T-helper 2 cell treated with Interferon-gamma antibody and Interleukin-4, amounts not matched to agents 100 ng/mL and 5 ng/mL, for 36 hours (primary cell): ENCODE measurements around the gene BLVRB. TPM values are rescaled to one million over a fixed set of nuclear protein-coding genes. Genes with fewer than 3 reads are reported as not detected.
"Not testable (repeated sequence)": the region's sequence is repeated elsewhere in the genome, so short reads cannot be mapped to it uniquely, and the experiment has no call there.

Source experiments
- intact Hi-C: fragments of 100-400 bp; cut with micrococcal nuclease; formaldehyde crosslinking; loops from one replicate; pipeline ENCODE4 v1.15.1; 2023
- total RNA-seq: library from RNA; stranded (reverse); gene quantifications from 2 replicates; pipeline ENCODE4 v1.2.3, GENCODE V29; 2022

Gene BLVRB
- total RNA-seq, 1 donor from 2014 or later, result 13.1 TPM

- intact Hi-C loops, result no loop called here
Observed at GRCh38 chr19:40489882-40490230, 24.3 kb upstream of the BLVRB start.

- intact Hi-C loops, result no loop called here
Observed at GRCh38 chr19:40486017-40486416, 20.5 kb upstream of the BLVRB start.

- intact Hi-C loops, result not testable (repeated sequence)
Observed at GRCh38 chr19:40475878-40476644, 10.5 kb upstream of the BLVRB start.

GRCh38 chr19:40474737-40475136 is 9.2 kb upstream of the BLVRB start:
- intact Hi-C loops, result no loop called here

- intact Hi-C loops, result no loop called here
Observed at GRCh38 chr19:40472516-40472915, 7.0 kb upstream of the BLVRB start.

- intact Hi-C loops, result no loop called here
Observed at GRCh38 chr19:40471111-40471510, 5.6 kb upstream of the BLVRB start.

- intact Hi-C loops, result loop anchor here (5.0 kb wide), 2 partner anchors 67 to 143 kb away; no protein-coding TSS in a partner anchor
Observed at GRCh38 chr19:40469011-40469410, 3.5 kb upstream of the BLVRB start.

GRCh38 chr19:40466985-40467734 is 1.6 kb upstream of the BLVRB start, which contains the start of gene SPTBN4:
SPTBN4 (plus strand) TSS chr19:40467001; CDS start chr19:40472622, 5,621 bp downstream.
- intact Hi-C loops, result loop anchor here (2.0 to 5.0 kb wide), 3 partner anchors 42 to 145 kb away; partner anchors contain the start of gene SERTAD1

- intact Hi-C loops, result loop anchor here (2.0 to 5.0 kb wide), 3 partner anchors 42 to 146 kb away; partner anchors contain the start of gene SERTAD1
Observed at GRCh38 chr19:40466219-40466984, 857 bp upstream of the BLVRB start.

GRCh38 chr19:40465025-40465556 is 454 bp downstream of the BLVRB start:
- intact Hi-C loops, result loop anchor here (1.0 to 5.0 kb wide), 6 partner anchors 21 to 147 kb away; partner anchors contain the start of genes C19orf47, PLD3 and SERTAD3

GRCh38 chr19:40464059-40465024 is 1.2 kb downstream of the BLVRB start:
- intact Hi-C loops, result loop anchor here (1.0 to 5.0 kb wide), 6 partner anchors 20 to 148 kb away; partner anchors contain the start of genes C19orf47, PLD3 and SERTAD3

- intact Hi-C loops, result loop anchor here (2.0 kb wide), 1 partner anchor 135 kb away; no protein-coding TSS in a partner anchor
Observed at GRCh38 chr19:40463587-40464037, 1.9 kb downstream of the BLVRB start.

GRCh38 chr19:40461669-40462221 is 3.8 kb downstream of the BLVRB start:
- intact Hi-C loops, result no loop called here

GRCh38 chr19:40460185-40460584 is 5.4 kb downstream of the BLVRB start:
- intact Hi-C loops, result no loop called here

- intact Hi-C loops, result no loop called here
Observed at GRCh38 chr19:40458597-40458974, 7.0 kb downstream of the BLVRB start.

- intact Hi-C loops, result no loop called here
Observed at GRCh38 chr19:40457953-40458596, 7.5 kb downstream of the BLVRB start.

- intact Hi-C loops, result no loop called here
Observed at GRCh38 chr19:40457048-40457447, 8.5 kb downstream of the BLVRB start.

GRCh38 chr19:40453943-40454342 is 11.6 kb downstream of the BLVRB start:
- intact Hi-C loops, result not testable (repeated sequence)

- intact Hi-C loops, result no loop called here
Observed at GRCh38 chr19:40453151-40453735, 12.3 kb downstream of the BLVRB start.
